SK-N-SH treated with all-trans-retinoic acid at 6 μM for 48 hours (cell line): Measurements from ENCODE around the gene TPRG1.

Experiments
- ATAC-seq: fragments of 200-7000 bp; cut with Tn5 transposase; 3 replicates; pipeline ENCODE4 v1.9.1; 2020; ENCODE audit warnings: mild to moderate bottlenecking, moderate library complexity
- ARNTL ChIP-seq: fragments of 450-650 bp; formaldehyde crosslinking; IDR thresholded peaks from 2 replicates; pipeline ENCODE4 v1.5.0; 2020; ENCODE audit warnings: low read depth, mild to moderate bottlenecking, moderate library complexity, borderline replicate concordance
- CSDC2 ChIP-seq: fragments of 250-450 bp; sonication (Bioruptor Pico); IDR thresholded peaks from 2 replicates; pipeline ENCODE4 v1.5.0; 2020; ENCODE audit warnings: mild to moderate bottlenecking, moderate library complexity
- CSRNP3 ChIP-seq: fragments of 250-450 bp; sonication (Bioruptor Pico); IDR thresholded peaks from 2 replicates; pipeline ENCODE4 v1.5.1; 2021; ENCODE audit warnings: mild to moderate bottlenecking, moderate library complexity
- ESRRG ChIP-seq: fragments of 250-450 bp; sonication (Bioruptor Pico); IDR thresholded peaks from 2 replicates; pipeline ENCODE4 v1.6.1; 2021; ENCODE audit warnings: mild to moderate bottlenecking
- GLIS3 ChIP-seq: fragments of 250-450 bp; sonication (Bioruptor Pico); IDR thresholded peaks from 2 replicates; pipeline ENCODE4 v1.5.0; 2020; ENCODE audit warnings: mild to moderate bottlenecking, moderate library complexity
- OSR1 ChIP-seq: fragments of 250-450 bp; sonication (Bioruptor Pico); IDR thresholded peaks from 2 replicates; pipeline ENCODE4 v1.8.0; 2022; ENCODE audit warnings: moderate library complexity, mild to moderate bottlenecking, inconsistent platforms
- POU6F1 ChIP-seq: fragments of 250-450 bp; sonication (Bioruptor Pico); IDR thresholded peaks from 2 replicates; pipeline ENCODE4 v1.8.0; 2021; ENCODE audit warnings: low read depth, mild to moderate bottlenecking, moderate library complexity, borderline replicate concordance
- RARB ChIP-seq: fragments of 250-450 bp; sonication (Bioruptor Pico); IDR thresholded peaks from 2 replicates; pipeline ENCODE4 v1.8.0; 2021; ENCODE audit warnings: mild to moderate bottlenecking, moderate library complexity
- TCF4 ChIP-seq: fragments of 250-450 bp; sonication (Bioruptor Pico); IDR thresholded peaks from 2 replicates; pipeline ENCODE4 v1.8.0; 2021; ENCODE audit warnings: mild to moderate bottlenecking, moderate library complexity, borderline replicate concordance
- ZC3H10 ChIP-seq: fragments of 250-450 bp; sonication (Bioruptor Pico); IDR thresholded peaks from 2 replicates; pipeline ENCODE4 v1.5.1; 2021; ENCODE audit warnings: mild to moderate bottlenecking, moderate library complexity
- ZFP3 ChIP-seq: fragments of 250-450 bp; sonication (Bioruptor Pico); IDR thresholded peaks from 2 replicates; pipeline ENCODE4 v1.5.0; 2020; ENCODE audit warnings: mild to moderate bottlenecking, moderate library complexity
- ZFP30 ChIP-seq: fragments of 450-650 bp; formaldehyde crosslinking; IDR thresholded peaks from 2 replicates; pipeline ENCODE4 v1.5.0; 2022; ENCODE audit warnings: mild to moderate bottlenecking, moderate library complexity
- ZNF565 ChIP-seq: fragments of 450-650 bp; formaldehyde crosslinking; conservative IDR thresholded peaks from 2 replicates; pipeline ENCODE4 v1.5.0; 2020; ENCODE audit warnings: low read depth, mild to moderate bottlenecking, moderate library complexity
- ZNF70 ChIP-seq: fragments of 450-650 bp; formaldehyde crosslinking; IDR thresholded peaks from 2 replicates; pipeline ENCODE4 v1.5.0; 2020; ENCODE audit warnings: mild to moderate bottlenecking, moderate library complexity
- ZNF8 ChIP-seq: fragments of 450-650 bp; formaldehyde crosslinking; IDR thresholded peaks from 2 replicates; pipeline ENCODE4 v1.5.0; 2020; ENCODE audit warnings: mild to moderate bottlenecking, moderate library complexity
- TF ChIP-seq, protein P1 (sequence below): fragments of 250-450 bp; sonication (Bioruptor Pico); IDR thresholded peaks from 2 replicates; pipeline ENCODE4 v1.5.0; 2020; ENCODE audit warnings: mild to moderate bottlenecking, moderate library complexity
- TF ChIP-seq, protein P2 (sequence below): fragments of 250-450 bp; sonication (Bioruptor Pico); IDR thresholded peaks from 2 replicates; pipeline ENCODE4 v1.8.0; 2020; ENCODE audit warnings: mild to moderate bottlenecking, moderate library complexity, borderline replicate concordance

The TPRG1 gene

GRCh38 chr3:189307963-189308362, 136.2 kb downstream of the TPRG1 start:
- no peak for ATAC-seq
- TF ChIP-seq OSR1, result no peak
- no peak for TF ChIP-seq TCF4 (CRISPR knock-in tag)
- TF ChIP-seq, all 23 proteins: peak for 0

DNA sequence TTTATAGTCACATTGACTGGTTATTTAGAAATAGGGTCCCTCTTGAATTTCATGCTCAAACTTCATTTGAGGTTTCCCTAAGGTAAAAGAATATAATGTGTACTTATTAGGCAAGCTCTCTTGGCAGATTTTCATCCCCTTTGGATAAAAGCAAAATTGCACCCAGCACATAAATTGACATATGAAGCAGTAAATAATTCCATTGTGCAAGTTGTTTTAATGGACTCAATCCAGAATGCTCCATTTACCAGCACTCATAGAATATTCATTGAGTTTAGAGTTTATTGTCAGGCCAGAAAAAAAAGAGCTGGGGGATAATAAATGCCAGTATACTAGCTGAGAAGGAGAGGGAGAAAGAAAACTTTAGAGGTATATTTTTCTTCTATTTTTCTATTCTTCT, 136.8 kb downstream of the TPRG1 start:
- TF ChIP-seq ARNTL (CRISPR knock-in tag), result no peak
- TF ChIP-seq CSDC2 (CRISPR knock-in tag), result no peak
- TF ChIP-seq ZFP3, result no peak
- TF ChIP-seq ZC3H10 (CRISPR knock-in tag), result no peak
- no peak for TF ChIP-seq ZNF70 (CRISPR knock-in tag)
- TF ChIP-seq RARB (CRISPR knock-in tag), result no peak
- TF ChIP-seq OSR1, result no peak
- no peak for TF ChIP-seq ESRRG (CRISPR knock-in tag)
- TF ChIP-seq ZNF8 (CRISPR knock-in tag), result no peak
- no peak for TF ChIP-seq CSRNP3 (CRISPR knock-in tag)
- TF ChIP-seq, all 23 proteins: peak for 0
- ATAC-seq, result no peak

DNA sequence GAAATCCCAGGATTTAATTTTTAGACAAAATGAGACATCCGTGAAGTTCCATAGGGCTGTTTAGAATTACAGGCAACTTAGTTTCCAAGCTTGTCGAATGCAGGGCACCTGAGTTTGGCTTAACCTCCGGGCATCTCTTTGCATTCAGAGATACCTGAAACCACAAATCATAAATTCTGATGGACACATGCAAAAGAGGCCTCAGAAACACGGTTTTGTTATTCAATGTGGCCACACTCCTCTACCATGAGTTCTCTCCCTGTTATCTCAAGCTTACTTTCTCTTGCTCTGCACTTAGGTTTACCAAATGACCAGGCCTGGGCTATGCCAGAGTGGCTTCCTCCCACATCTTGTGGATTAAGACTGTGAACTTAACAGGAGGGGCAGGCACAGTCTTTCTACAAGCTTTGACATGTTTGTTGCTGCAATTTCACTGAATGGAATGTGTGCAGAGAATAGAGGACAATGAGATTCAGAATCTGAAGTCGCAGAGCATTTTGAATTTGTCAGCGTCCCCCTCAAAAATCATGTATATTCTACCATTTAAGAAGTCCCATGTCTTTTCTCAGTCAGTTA, 137.7 kb downstream of the TPRG1 start:
- TF ChIP-seq ZNF8 (CRISPR knock-in tag) (no peak), ESRRG (CRISPR knock-in tag) (no peak), ZNF565 (CRISPR knock-in tag) (no peak), CSDC2 (CRISPR knock-in tag) (no peak)

DNA sequence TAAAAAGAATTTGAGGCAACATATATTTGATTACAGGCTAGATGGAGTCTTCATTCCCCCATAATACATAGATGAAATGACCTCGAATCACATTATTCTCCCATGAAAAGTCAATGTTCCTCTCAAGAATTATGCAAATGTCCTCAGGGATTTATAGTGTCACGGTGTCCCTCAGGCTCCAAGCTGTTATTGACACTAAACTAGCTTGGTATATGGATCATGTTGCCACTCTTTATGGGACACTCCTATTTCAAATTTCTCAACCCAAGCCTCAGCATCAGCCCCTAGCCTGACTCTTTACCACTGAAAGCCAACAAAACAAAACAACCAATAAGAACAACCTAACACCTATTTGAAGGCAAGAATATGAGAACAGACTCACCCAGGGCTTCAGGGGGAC, 139.8 kb downstream of the TPRG1 start:
- TF ChIP-seq POU6F1 (CRISPR knock-in tag) (no peak), TCF4 (CRISPR knock-in tag) (no peak), RARB (CRISPR knock-in tag) (no peak), ESRRG (CRISPR knock-in tag) (no peak), ZFP30 (CRISPR knock-in tag) (no peak), GLIS3 (CRISPR knock-in tag) (no peak), ZC3H10 (CRISPR knock-in tag) (no peak), ZNF8 (CRISPR knock-in tag) (no peak), ZNF565 (CRISPR knock-in tag) (no peak), ARNTL (CRISPR knock-in tag) (no peak), CSDC2 (CRISPR knock-in tag) (no peak)
- TF ChIP-seq, protein P1, sequence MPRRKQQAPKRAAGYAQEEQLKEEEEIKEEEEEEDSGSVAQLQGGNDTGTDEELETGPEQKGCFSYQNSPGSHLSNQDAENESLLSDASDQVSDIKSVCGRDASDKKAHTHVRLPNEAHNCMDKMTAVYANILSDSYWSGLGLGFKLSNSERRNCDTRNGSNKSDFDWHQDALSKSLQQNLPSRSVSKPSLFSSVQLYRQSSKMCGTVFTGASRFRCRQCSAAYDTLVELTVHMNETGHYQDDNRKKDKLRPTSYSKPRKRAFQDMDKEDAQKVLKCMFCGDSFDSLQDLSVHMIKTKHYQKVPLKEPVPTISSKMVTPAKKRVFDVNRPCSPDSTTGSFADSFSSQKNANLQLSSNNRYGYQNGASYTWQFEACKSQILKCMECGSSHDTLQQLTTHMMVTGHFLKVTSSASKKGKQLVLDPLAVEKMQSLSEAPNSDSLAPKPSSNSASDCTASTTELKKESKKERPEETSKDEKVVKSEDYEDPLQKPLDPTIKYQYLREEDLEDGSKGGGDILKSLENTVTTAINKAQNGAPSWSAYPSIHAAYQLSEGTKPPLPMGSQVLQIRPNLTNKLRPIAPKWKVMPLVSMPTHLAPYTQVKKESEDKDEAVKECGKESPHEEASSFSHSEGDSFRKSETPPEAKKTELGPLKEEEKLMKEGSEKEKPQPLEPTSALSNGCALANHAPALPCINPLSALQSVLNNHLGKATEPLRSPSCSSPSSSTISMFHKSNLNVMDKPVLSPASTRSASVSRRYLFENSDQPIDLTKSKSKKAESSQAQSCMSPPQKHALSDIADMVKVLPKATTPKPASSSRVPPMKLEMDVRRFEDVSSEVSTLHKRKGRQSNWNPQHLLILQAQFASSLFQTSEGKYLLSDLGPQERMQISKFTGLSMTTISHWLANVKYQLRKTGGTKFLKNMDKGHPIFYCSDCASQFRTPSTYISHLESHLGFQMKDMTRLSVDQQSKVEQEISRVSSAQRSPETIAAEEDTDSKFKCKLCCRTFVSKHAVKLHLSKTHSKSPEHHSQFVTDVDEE, result no peak
- TF ChIP-seq, protein P2, sequence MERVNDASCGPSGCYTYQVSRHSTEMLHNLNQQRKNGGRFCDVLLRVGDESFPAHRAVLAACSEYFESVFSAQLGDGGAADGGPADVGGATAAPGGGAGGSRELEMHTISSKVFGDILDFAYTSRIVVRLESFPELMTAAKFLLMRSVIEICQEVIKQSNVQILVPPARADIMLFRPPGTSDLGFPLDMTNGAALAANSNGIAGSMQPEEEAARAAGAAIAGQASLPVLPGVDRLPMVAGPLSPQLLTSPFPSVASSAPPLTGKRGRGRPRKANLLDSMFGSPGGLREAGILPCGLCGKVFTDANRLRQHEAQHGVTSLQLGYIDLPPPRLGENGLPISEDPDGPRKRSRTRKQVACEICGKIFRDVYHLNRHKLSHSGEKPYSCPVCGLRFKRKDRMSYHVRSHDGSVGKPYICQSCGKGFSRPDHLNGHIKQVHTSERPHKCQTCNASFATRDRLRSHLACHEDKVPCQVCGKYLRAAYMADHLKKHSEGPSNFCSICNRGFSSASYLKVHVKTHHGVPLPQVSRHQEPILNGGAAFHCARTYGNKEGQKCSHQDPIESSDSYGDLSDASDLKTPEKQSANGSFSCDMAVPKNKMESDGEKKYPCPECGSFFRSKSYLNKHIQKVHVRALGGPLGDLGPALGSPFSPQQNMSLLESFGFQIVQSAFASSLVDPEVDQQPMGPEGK (CRISPR knock-in tag), result no peak
- TF ChIP-seq, all 23 proteins: peak for 0
- no peak for ATAC-seq

More for the DNA sequence above, 137.7 kb downstream of the TPRG1 start:
- ATAC-seq, result no peak

- ATAC-seq, result no peak
- no peak for TF ChIP-seq RARB (CRISPR knock-in tag)
- TF ChIP-seq, protein P1, result no peak
- no peak for TF ChIP-seq POU6F1 (CRISPR knock-in tag)
These were observed 141.1 kb downstream of the TPRG1 start for GRCh38 chr3:189312866-189313265.
